ENCODE measurements around the gene SLC37A1.

SLC37A1 gene

DNA sequence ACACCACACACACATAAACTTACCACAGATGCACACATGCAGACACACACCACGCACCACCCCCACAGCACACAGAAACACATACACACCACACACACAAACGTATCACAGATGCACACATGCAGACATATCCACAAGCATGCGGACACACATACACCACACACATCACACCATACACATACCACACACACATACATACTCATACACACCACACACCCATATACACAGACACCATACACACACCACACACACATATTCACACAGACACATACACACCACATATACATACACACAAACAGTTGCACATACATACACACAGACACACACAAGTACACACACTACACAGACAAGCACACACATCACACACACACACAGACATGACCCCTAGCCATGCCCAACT is 102.3 kb downstream of the SLC37A1 start:
- TF ChIP-seq, protein P1, sequence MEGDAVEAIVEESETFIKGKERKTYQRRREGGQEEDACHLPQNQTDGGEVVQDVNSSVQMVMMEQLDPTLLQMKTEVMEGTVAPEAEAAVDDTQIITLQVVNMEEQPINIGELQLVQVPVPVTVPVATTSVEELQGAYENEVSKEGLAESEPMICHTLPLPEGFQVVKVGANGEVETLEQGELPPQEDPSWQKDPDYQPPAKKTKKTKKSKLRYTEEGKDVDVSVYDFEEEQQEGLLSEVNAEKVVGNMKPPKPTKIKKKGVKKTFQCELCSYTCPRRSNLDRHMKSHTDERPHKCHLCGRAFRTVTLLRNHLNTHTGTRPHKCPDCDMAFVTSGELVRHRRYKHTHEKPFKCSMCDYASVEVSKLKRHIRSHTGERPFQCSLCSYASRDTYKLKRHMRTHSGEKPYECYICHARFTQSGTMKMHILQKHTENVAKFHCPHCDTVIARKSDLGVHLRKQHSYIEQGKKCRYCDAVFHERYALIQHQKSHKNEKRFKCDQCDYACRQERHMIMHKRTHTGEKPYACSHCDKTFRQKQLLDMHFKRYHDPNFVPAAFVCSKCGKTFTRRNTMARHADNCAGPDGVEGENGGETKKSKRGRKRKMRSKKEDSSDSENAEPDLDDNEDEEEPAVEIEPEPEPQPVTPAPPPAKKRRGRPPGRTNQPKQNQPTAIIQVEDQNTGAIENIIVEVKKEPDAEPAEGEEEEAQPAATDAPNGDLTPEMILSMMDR (conservative IDR thresholded peaks at IDR 0.05), result no peak
- TF ChIP-seq ZFX (IDR thresholded peaks at IDR 0.05), result no peak
- H3K27ac ChIP-seq, result no peak overlapping the region

DNA sequence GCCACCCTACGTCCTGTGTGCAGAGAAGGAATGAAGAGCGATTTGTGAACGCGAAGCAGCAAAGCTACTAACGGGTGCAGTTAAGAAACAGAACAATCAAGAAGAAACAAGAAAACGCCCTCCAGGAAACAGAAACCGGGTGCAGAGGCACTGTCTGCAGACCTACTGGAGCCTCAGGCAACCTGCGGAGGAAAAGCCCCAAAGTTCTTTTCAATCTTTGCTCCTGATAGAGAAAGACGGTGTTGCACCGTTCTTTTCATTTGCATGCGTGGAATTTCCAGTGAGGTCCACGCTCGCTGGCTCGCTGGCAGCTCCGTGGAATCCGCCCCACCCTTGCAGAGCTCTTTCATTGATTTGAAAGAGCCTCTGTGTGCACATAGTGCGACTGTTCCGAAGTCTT is 102.8 kb downstream of the SLC37A1 start:
- TF ChIP-seq ZFX (IDR thresholded peaks at IDR 0.05), result no peak
- TF ChIP-seq, protein P1 (conservative IDR thresholded peaks at IDR 0.05), result no peak
- H3K27ac ChIP-seq, result no peak overlapping the region

DNA sequence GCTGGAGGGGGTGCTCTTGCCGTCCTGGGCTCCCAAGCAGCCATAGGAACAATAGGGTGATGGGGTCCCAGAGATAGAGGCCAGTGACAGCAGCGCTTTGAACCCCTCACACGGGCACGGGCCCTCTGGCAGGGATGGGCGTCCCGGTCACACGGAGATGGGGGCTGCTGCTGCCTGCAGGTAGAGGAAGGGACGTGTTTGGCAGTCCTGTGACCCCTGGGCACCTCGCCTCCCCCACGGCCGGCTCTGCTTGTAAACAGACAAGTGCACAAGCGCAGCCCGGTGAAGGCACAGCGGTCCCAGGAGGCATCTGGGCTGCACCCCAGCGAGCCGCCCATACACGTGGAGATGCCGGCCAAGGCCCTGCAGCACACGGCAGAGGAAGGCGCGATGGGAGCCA is 103.3 kb downstream of the SLC37A1 start:
- no peak overlapping the region for H3K27ac ChIP-seq
- TF ChIP-seq, protein P1 (conservative IDR thresholded peaks at IDR 0.05), result no peak
- no peak for TF ChIP-seq ZFX (IDR thresholded peaks at IDR 0.05)

DNA sequence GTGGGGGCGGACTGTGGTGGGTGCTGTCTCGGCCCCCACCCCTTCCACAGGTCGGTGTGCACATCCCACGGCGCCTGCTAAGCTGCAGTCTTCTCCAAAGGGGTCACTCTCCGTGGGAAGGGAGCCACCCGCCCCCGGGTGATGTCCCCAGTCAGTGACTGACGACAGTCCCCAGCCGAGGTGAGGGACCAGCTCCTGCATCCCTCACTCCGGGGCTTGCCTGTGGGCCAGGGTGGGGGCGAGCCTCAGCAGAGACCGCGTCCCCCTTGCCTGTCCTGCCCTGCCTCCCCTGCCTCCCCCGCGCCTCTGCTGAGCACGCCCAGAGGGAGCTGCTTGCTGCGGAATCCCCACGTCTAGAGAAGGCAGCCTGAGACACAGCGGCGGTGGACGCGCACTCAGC is 103.8 kb downstream of the SLC37A1 start:
- no peak for TF ChIP-seq ZFX (IDR thresholded peaks at IDR 0.05)
- TF ChIP-seq, protein P1 (conservative IDR thresholded peaks at IDR 0.05), result no peak
- H3K27ac ChIP-seq, result no peak overlapping the region

DNA sequence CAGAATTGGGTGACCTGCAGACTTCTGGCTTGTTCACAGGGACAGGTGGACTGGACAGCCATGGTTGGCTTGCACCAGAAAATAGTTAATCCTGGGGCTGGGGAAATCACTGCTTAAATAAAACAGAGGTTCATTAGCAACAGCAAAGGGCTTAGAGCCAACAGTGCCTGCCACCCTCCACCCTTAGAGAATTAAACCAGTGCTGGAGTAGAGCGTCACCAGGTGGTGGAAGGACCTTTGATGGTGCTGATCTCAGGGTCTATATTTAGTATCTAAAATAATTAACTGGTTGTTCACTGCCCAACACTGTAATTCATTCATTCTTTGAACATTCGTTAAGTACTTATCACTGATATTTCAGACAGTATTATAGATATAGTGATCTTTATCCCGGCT is 105.1 kb downstream of the SLC37A1 start:
- TF ChIP-seq ZFX (IDR thresholded peaks at IDR 0.05), result no peak
- TF ChIP-seq, protein P1 (conservative IDR thresholded peaks at IDR 0.05), result no peak
- no peak overlapping the region for H3K27ac ChIP-seq

DNA sequence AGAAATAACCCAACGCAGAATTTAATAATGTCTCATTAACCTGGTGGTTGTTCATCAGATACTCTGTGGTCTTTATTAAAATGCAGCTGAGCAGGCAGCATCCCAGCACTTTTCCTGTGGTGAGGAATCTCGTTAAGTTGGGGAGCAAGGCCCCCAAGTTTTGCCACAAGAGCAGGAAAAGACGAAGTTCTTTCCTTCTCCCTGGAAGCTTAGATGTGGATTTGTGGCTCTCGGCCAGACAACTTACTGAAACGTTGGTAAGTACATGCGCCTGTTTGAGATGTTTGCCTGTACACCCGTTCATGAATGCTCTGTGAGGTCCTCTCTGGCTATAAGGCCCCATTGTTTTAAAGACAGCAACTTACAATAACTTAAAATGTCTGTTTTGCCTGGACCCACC is 105.5 kb downstream of the SLC37A1 start:
- TF ChIP-seq, protein P1 (conservative IDR thresholded peaks at IDR 0.05), result no peak
- TF ChIP-seq ZFX (IDR thresholded peaks at IDR 0.05), result no peak
- H3K27ac ChIP-seq, result no peak overlapping the region

DNA sequence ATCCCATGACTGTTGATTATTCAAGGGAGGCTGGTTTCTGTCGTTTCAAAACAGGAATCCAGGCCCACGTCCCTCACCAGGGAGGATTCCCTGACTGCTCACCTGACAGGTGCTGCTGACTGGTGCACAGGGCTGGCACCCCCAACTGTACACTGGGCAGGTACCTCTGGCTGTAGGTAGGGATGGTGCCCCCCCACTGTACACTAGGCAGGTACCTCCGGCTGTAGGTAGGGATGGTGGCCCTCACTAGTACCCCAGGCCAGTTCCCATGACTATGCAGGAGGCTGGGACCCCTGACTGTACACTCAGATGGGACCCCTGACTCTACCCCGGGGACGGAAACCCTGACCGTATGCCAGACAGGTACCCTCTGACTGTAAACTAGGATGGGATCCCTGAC is 106.2 kb downstream of the SLC37A1 start:
- H3K27ac ChIP-seq, result no peak overlapping the region
- TF ChIP-seq, protein P1 (conservative IDR thresholded peaks at IDR 0.05), result no peak
- no peak for TF ChIP-seq ZFX (IDR thresholded peaks at IDR 0.05)

All from C4-2B (cell line).